Sigmoid colon (tissue), 4 donors: ENCODE results near the gene C19orf25.

Experiments used
- CTCF ChIP-seq, 4 experiments: fragments of 450-650 bp in 3 of 4; fragments of 200-600 bp in 1 of 4; IDR thresholded peaks; one replicate each; pipeline ENCODE4 v1.5.1; 2016 to 2019; ENCODE audit warnings: antibody characterized with exemption in 4 of 4, mild to moderate bottlenecking in 3 of 4, moderate library complexity in 2 of 4
- EP300 ChIP-seq, 4 donors: sonication (generic); formaldehyde crosslinking; IDR thresholded peaks; one replicate each; pipeline ENCODE4 v1.6.1; 2017; ENCODE audit warnings: antibody characterized with exemption in 4 of 4
- POLR2A ChIP-seq, 2 donors: fragments of 450-650 bp; IDR thresholded peaks; one replicate each; pipeline ENCODE4 v1.6.1; 2016; ENCODE audit warnings: antibody characterized with exemption in 2 of 2, mild to moderate bottlenecking in 2 of 2, moderate library complexity in 2 of 2
- POLR2AphosphoS5 ChIP-seq, 4 donors: sonication (generic); formaldehyde crosslinking; IDR thresholded peaks; one replicate each; pipeline ENCODE4 v1.6.1; 2017; ENCODE audit warnings: antibody characterized with exemption in 4 of 4

- TF ChIP-seq POLR2A (IDR thresholded peaks at IDR 0.05) (no peak), CTCF (IDR thresholded peaks at IDR 0.05) (no peak), EP300 (IDR thresholded peaks at IDR 0.05) (no peak), POLR2AphosphoS5 (IDR thresholded peaks at IDR 0.05) (no peak)
These were observed 16.2 kb upstream of the C19orf25 start for GRCh38 chr19:1495051-1495798.
